ENCODE data around the gene MTHFSD.

MTHFSD gene

DNA sequence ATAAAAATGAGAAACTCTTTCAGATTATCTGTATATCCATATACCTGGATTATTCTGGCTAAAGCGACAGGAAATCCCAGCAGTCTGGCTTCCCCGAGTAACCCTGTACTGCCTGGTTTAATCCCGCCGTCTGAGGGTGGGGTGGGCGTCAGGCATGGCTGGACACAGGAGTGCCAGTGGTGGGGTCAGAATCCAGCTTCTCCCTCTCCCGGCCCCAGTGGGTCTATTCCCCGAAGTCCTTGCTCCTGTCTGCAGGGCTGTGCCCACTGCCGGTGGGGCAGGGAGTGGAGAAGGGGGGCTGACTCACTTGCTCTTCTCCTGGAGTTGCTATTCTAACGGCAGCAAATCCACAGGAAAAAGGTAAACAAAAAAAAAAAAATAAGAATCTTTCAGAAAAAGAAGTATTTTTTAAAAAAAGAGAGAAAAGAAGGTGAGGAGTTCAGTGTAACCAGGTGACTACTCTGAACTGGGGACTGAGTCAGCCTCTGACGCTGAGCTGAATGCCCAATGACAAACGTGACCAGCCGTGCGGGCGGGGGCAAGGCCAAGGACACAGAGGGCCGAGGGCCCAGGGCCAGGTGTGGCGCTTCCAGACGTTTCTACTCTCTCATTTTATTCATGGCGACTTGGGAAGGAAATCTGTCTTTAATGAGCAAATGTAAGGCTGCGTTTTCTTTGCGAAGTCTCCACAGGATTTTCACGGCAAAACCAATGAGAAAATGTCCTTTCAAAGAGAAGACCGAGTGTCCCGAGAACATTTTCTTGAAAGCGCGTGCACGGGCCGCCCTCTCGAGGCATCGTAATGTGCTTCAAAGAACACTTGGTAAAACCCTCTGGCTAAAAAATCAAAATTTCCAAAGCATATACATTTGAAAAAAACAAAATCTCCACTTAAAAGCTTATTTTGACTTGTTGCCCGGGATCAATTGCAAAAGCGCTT is 24.5 kb downstream of the MTHFSD start:
- DNase-seq (ENCODE audit: low read depth in 1 of 2, low spot score in 1 of 2), result no peak

GRCh38 chr16:86529160-86529559 is 25.9 kb downstream of the MTHFSD start:
- DNase-seq (ENCODE audit: low read depth in 1 of 2, low spot score in 1 of 2), result no peak

GRCh38 chr16:86528061-86528929 is 26.7 kb downstream of the MTHFSD start:
- DNase-seq (ENCODE audit: low read depth in 1 of 2, low spot score in 1 of 2), result no peak

GRCh38 chr16:86527366-86527765 is 27.7 kb downstream of the MTHFSD start:
- DNase-seq (ENCODE audit: low read depth in 1 of 2, low spot score in 1 of 2), result no peak

DNA sequence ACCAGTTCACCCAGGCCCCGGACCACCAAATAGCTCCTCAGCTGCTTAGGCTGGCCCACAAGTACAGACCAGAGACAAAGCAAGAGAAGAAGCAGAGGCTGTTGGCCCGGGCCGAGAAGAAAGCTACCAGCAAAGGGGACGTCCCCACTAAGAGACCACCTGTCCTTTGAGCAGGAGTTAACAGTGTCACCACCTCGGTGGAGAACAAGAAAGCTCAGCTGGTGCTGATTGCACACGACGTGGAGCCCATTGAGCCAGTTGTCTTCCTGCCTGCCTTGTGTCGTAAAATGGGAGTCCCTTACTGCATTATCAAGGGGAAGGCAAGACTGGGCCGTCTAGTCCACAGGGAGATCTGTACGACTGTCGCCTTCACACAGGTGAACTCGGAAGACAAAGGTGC is 29.3 kb downstream of the MTHFSD start:
- no peak for DNase-seq (ENCODE audit: low read depth in 1 of 2, low spot score in 1 of 2)

DNA sequence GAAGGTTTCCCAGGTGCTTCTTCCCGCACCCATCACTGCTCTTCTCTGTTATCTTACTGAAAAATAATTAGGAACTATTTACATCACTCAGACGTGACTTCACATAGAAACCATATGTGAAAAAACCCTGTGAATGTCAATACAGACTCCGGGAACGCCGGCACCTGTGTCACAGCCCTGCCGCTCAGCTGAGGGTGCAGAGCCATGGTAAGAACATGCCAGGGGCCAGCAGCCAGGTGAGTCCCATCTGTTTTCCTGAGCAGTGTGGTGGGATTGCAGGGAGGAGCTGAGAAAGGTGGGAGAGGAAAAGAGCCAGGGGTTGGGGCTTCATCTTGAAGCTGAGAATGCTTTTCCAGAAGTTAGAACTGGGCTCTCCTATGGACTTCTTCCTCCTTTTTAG is 31.0 kb downstream of the MTHFSD start:
- DNase-seq (ENCODE audit: low read depth in 1 of 2, low spot score in 1 of 2), result no peak

DNA sequence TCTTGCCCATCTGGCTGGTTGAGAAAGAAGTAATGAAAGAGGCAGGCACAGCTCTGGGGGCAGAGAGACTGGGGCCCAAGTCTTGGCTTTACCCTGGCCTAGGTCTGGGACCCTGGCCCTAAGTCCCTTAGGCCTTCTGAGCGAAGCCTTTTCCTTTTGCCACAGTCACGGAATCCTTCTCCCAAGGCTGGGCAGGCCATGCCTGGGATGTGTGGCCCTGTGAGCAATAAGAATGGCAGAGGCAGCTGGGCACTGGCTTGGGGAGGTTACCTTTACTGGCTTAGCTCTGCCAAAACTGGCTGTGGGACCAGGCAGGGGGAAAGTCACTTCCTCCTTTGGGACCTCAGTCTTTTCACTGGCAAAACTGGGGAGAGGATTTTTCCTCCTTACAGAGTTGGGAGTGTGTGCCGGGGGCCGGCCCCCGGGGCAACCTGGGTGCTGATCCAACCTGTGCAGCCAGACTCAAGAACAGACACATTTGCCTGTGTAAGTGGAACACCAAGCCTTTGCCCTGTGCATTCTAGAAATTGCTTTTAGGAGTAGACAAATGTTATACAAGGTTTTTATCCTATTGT is 31.8 kb downstream of the MTHFSD start:
- DNase-seq (ENCODE audit: low read depth in 1 of 2, low spot score in 1 of 2), result no peak

DNA sequence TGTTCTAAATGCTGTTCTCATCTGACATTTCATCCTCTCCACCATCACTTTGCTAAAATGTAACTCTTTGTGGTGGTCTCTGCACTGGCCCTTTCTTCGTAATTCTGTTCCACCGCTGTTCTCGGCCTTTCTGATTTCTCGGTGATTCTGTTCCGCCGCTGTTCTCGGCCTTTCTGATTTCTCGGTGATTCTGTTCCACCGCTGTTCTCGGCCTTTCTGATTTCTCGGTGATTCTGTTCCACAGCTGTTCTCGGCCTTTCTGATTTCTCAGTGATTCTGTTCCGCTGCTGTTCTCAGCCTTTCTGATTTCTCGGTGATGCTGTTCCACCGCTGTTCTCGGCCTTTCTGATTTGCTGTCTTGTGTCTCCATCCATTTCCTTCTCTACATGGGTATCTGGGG is 32.4 kb downstream of the MTHFSD start:
- no peak for DNase-seq (ENCODE audit: low read depth in 1 of 2, low spot score in 1 of 2)

- no peak for DNase-seq (ENCODE audit: low read depth in 1 of 2, low spot score in 1 of 2)
Measured at GRCh38 chr16:86521236-86522197, 33.5 kb downstream of the MTHFSD start.

DNA sequence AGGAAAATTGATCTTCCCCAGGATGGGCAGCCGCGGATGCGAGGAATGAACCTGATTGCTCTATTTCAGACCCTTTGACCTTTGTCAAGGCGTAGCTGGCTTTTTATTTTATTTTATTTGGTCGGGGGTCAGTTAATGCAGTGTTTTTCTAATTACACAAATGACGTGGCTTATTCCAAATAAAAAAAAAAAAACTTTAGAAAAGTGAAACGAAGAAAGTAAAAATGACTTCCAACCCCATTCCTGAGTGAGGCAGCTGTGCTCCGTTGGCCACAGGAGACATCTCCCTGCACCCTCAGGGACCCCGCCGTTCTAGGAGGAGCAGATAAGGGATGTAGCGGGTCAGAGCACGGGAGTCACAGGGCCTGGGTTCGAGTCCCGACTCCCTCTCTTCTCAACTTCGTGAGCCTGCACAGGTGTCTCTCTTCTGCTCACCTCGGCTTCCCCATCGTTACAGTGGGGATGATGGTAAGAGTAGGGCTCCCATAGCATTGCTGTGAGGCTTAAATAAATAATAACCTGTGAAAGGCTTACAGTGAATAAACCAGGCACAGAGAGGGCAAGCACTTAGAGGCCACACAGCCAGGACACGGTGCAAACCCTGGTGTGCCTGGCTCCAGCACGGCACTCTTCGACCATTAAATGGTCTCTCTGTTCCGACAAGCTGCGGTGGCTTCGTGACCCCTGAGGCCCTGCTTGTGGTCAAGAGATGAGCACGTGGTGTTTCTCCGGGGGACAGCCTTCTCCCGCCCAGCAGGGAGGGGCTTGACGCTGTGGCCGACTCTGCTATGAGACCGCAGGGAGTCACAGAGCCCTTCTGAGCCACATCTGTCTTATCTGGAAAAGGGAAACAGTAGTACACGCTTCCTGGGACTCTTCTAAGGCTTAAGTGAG is 34.5 kb downstream of the MTHFSD start:
- no peak for DNase-seq (ENCODE audit: low read depth in 1 of 2, low spot score in 1 of 2)

DNA sequence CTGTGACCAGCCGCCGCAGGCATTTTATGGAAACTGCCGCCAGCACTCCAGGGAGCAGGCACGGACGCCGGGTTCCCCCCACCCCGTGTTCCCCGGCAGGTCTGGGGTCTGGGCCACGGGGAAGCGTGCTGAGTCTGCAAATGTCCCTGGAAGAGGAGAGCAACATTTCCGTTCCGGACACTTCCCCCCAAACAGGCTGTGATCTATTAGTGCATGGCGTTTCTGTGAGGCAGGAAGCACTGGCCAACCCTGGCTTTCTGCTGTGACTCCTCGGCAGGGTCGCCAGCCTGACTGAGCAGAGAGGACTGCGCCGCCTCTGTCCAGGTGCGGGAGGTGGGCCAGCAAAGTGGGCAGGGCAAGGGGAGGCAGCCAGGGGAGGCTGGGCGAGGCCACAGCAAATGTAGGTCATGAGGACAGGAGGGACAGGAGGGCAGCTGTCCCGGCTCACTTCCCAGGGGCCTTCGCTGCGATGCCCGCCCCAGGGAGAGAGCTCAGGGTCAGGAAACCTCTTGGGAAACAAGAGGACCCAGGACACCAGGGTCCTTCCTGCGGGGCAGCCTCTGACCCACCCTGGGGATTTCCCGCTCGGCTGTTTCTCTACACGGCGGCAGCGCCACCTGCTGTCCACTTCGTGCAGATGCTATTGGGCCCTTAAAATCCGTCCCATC is 35.3 kb downstream of the MTHFSD start:
- peak; percentile 22 to 37 for DNase-seq (ENCODE audit: low read depth in 1 of 2, low spot score in 1 of 2)

DNA sequence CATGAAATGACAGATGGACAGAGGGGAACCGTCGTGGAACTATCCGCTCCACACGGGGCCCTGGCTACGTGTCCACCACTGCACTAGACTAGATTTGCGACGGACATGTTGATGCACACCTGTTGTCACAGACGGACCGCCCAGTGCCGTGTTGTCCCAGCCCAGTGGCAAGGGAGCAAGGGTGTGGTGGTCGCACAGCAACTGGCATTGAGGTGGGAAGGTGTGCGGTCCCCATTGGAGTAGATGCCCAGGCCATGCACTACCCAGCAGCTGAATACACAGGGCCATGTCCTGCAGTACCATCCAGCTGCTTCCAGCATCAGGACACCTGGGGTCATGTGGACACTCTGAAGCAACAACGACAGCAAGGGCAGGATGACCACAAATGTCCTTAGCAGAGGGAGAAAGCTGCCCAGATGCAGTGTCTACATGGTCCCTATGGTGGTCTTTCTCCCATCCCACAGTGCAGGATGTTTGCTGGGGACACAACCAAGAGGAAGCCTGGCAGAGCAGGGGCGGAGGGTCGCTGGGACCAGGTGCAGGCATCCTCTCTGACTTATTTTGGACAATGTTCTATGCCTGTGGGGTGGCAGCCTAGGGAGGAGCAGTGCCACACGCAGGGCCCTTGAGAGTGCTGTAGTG is 35.9 kb downstream of the MTHFSD start:
- DNase-seq (ENCODE audit: low read depth in 1 of 2, low spot score in 1 of 2), result no peak

- no peak for DNase-seq (ENCODE audit: low read depth in 1 of 2, low spot score in 1 of 2)
Measured at GRCh38 chr16:86517652-86518258, 37.3 kb downstream of the MTHFSD start.

- no peak for DNase-seq (ENCODE audit: low read depth in 1 of 2, low spot score in 1 of 2)
Measured at GRCh38 chr16:86517033-86517432, 38.0 kb downstream of the MTHFSD start.

DNA sequence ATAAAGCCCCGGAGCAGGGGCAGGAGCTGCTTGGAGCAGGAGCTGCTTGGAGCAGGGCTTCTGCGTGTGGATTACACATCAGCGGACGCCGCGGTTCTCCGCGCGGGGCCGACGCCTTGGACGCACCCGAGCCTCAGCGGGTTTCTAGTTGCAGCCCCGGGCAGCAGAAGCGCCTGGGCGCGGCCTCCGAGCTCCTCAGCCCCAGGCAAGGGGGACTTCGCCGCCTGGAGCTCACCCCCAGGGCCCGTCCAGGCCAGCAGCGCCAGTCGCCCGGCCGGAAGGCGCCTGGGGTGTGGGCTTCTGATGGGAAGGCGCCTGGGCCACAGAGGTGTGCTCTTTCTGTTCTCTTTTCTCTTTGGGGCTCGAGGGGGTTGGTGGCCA is 38.4 kb downstream of the MTHFSD start:
- no peak for DNase-seq (ENCODE audit: low read depth in 1 of 2, low spot score in 1 of 2)

DNA sequence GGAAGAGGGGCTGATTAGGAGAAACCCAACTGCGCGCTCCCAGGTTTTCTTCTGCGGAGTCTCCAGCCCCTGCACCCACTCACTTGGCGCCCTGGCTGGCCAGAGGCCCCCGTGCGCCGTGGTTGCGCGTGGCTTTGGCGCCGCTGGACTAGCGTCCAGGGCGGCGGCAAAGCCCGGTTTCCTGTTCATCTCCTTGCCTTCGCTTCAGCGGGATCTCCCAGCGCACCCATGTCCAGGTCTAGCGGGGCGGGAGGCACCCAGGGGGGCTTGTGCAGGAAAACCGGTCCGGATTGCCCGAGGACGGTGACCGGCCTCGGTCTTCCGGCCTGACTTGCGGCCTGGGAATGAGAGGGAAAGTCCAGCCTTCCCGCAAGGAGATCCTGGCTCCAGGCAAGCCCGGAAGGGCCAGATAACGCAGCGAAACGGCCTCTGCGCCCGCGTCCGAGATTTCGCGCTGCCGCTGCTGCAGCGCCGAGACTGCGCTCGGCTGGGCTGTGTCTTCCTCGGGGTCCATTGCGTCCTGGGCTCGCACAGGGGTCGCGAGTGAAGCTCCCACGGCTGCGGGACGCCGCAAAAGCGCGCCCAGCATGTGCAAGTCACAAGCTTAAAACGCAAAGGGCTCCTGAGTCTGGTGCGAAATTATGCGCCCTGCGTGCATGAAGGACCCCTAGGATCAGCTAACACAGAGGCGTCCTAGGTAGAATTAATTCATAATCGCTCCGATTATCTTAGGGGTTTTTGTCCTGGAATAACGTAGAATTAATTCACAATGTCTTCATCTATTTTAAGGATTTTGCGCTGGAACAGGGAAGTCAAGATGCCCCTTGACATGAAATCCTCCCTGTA is 39.0 kb downstream of the MTHFSD start:
- no peak for DNase-seq (ENCODE audit: low read depth in 1 of 2, low spot score in 1 of 2)

- no peak for DNase-seq (ENCODE audit: low read depth in 1 of 2, low spot score in 1 of 2)
Measured at GRCh38 chr16:86515413-86515776, 39.6 kb downstream of the MTHFSD start.

All from activated T-helper 1 cell treated with anti-CD3 and anti-CD28 coated beads, Interleukin-2, amount 50 U/mL, for 16 hours (primary cell).